Measurements from ENCODE around the gene WDR81. TPM values are rescaled to one million over a fixed set of nuclear protein-coding genes. Genes with fewer than 3 reads are reported as not detected.

Gene WDR81
- total RNA-seq (102 and 105 TPM in 2 replicates), polyA plus RNA-seq (48.8 and 52.7 TPM in 2 replicates), polyA minus RNA-seq (72.0 and 80.5 TPM in 2 replicates)
- total RNA-seq (2013), result 30.7 TPM

DNA sequence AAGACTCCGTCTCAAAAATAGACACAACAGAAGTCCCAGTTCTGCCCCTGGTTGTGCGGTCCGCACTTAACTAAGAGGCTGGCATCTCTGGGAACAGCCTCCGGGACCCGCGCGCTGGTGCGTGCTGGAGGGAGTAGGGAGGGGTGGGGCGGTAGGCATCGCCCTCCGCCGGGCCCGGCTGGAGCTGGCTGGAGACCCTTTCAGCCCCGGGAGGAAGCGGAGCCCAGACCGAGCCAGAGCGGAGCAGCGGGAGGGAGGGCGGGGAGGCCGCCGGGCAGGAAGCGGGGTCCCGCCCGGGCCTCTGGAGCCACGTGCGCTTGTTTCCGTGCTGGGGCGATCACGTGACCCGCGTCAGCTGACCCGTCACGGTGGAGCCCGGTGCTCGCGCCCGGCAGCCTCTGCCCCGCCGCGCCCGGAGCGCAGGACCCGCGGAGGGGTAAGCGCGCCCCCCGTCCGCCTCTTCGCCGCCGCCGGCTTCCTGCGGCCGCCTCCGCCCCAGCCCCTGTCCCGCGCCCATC, at the start of gene WDR81:
TSS of gene WDR81 (plus strand) at position 354 of the 518 bp plus-strand sequence. CDS start 256 bp downstream, outside the sequence.
- no peaks in the 10 kb centered on the region for H3K9me3 Mint-ChIP-seq (ENCODE audit: insufficient read depth)
- peak within 1 kb of the TSS; percentile 92 for H3K27ac Mint-ChIP-seq
- H3K36me3 ChIP-seq (replicated peaks in 1 of 2; ENCODE audit: control extremely low read depth in 1 of 2, control insufficient read depth in 1 of 2, extremely low read depth in 1 of 2, insufficient read depth in 2 of 2, low read length in 1 of 2), result peaks cover 0 to 21% of the 10 kb centered on the region in 2 experiments
- H3K9ac ChIP-seq (ENCODE audit: low read length), result peak within 1 kb of the TSS; percentile 87
- H2AFZ ChIP-seq (ENCODE audit: insufficient read depth, low read depth, low read length, poor library complexity, severe bottlenecking), result peak within 1 kb of the TSS; percentile 92
- H3K4me3 Mint-ChIP-seq, result peak within 1 kb of the TSS; percentile 83
- peaks cover 47% of the 10 kb centered on the region for H3K4me1 Mint-ChIP-seq
- peak within 1 kb of the TSS in 4 of 5 experiments; percentile 61 to 82 (median 72) for H3K4me3 ChIP-seq (ENCODE audit: control extremely low read depth in 1 of 5, extremely low read depth in 1 of 5, insufficient read depth in 1 of 5, low read depth in 2 of 5, low read length in 4 of 5)
- no peaks in the 10 kb centered on the region for H3K27me3 ChIP-seq (replicated peaks in 1 of 4; ENCODE audit: control extremely low read depth in 1 of 4, control insufficient read depth in 3 of 4, insufficient read depth in 4 of 4, low read length in 3 of 4)
- under 1% methylated on average over 57 of the region's 57 CpGs for WGBS (ENCODE audit: insufficient coverage)
- intact Hi-C loops (cut with micrococcal nuclease), result loop anchor here (1.0 to 5.0 kb wide), 3 partner anchors 8 to 106 kb away; partner anchors contain the start of gene RPA1
- H4K20me1 ChIP-seq (ENCODE audit: control insufficient read depth, insufficient read depth, low read length, poor library complexity, severe bottlenecking), result peaks cover 46% of the 10 kb centered on the region
- TF ChIP-seq CTCF (IDR thresholded peaks at IDR 0.05) (no peak), EZH2 (IDR thresholded peaks at IDR 0.05; ENCODE audit: borderline replicate concordance, insufficient read depth, low read depth, low read length, poor library complexity, severe bottlenecking) (no peak)
- peaks cover 36% of the 10 kb centered on the region for H3K79me2 ChIP-seq (ENCODE audit: control insufficient read depth, insufficient read depth, low read length)
- ATAC-seq (ENCODE audit: low read depth), result peak; percentile 64
- H3K9me3 ChIP-seq (ENCODE audit: control extremely low read depth in 1 of 3, control insufficient read depth in 2 of 3, insufficient read depth in 1 of 3, low read length in 2 of 3), result no peaks in the 10 kb centered on the region
- no peaks in the 10 kb centered on the region for H3K27me3 Mint-ChIP-seq
- peaks cover 27 to 58% of the 10 kb centered on the region in 2 donors for H3K4me1 ChIP-seq (ENCODE audit: control insufficient read depth in 2 of 2, insufficient read depth in 2 of 2, low read length in 2 of 2)
- peak within 1 kb of the TSS; percentile 83 to 87 for H3K27ac ChIP-seq (ENCODE audit: low read length in 2 of 2)
- POLR2A ChIA-PET, result interaction anchor here (0.6 to 5.5 kb wide), 8 partner anchors 9 to 498 kb away, joined by 3 to 59 read pairs (median 6); no protein-coding TSS in a partner anchor
- DNase-seq, result peak; percentile 92
- CTCF ChIA-PET, result interaction anchor here (0.7 to 12.4 kb wide), 4 partner anchors 7 to 60 kb away, joined by 3 to 397 read pairs (median 66); no protein-coding TSS in a partner anchor
- H3K4me2 ChIP-seq (replicated peaks; ENCODE audit: low read depth, low read length, poor library complexity, severe bottlenecking), result peak within 1 kb of the TSS; percentile 99

GRCh38 chr17:1676401-1676800, 48.1 kb upstream of the WDR81 start:
- H4K20me1 ChIP-seq (ENCODE audit: control insufficient read depth, insufficient read depth, low read length, poor library complexity, severe bottlenecking), result peaks cover 79% of the 10 kb centered on the region
- no peak overlapping the region for H3K4me2 ChIP-seq (replicated peaks; ENCODE audit: low read depth, low read length, poor library complexity, severe bottlenecking)
- no peak for TF ChIP-seq CTCF (IDR thresholded peaks at IDR 0.05)
- TF ChIP-seq EZH2 (IDR thresholded peaks at IDR 0.05; ENCODE audit: borderline replicate concordance, insufficient read depth, low read depth, low read length, poor library complexity, severe bottlenecking), result no peak
- H3K27me3 ChIP-seq (replicated peaks in 1 of 4; ENCODE audit: control extremely low read depth in 1 of 4, control insufficient read depth in 3 of 4, insufficient read depth in 4 of 4, low read length in 3 of 4), result no peaks in the 10 kb centered on the region
- H2AFZ ChIP-seq (ENCODE audit: insufficient read depth, low read depth, low read length, poor library complexity, severe bottlenecking), result no peak overlapping the region
- H3K79me2 ChIP-seq (ENCODE audit: control insufficient read depth, insufficient read depth, low read length), result peaks cover 57% of the 10 kb centered on the region
- Mint-ChIP-seq H3K27ac (peak overlapping the region; percentile 10), H3K4me3 (no peak overlapping the region), H3K27me3 (no peaks in the 10 kb centered on the region), H3K9me3 (ENCODE audit: insufficient read depth) (no peaks in the 10 kb centered on the region), H3K4me1 (peaks cover 3% of the 10 kb centered on the region)
- intact Hi-C loops (cut with micrococcal nuclease), result no loop called here
- no peak overlapping the region for H3K4me3 ChIP-seq (ENCODE audit: control extremely low read depth in 1 of 5, extremely low read depth in 1 of 5, insufficient read depth in 1 of 5, low read depth in 2 of 5, low read length in 4 of 5)
- 97% methylated on average over 13 of the region's 13 CpGs for WGBS (ENCODE audit: insufficient coverage)
- ChIA-PET CTCF (no interaction called here), POLR2A (no interaction called here)
- H3K4me1 ChIP-seq (ENCODE audit: control insufficient read depth in 2 of 2, insufficient read depth in 2 of 2, low read length in 2 of 2), result no peaks in the 10 kb centered on the region
- ATAC-seq (ENCODE audit: low read depth) (no peak), DNase-seq (no peak)
- H3K9me3 ChIP-seq (ENCODE audit: control extremely low read depth in 1 of 3, control insufficient read depth in 2 of 3, insufficient read depth in 1 of 3, low read length in 2 of 3), result no peaks in the 10 kb centered on the region
- no peak overlapping the region for H3K27ac ChIP-seq (ENCODE audit: low read length in 2 of 2)
- no peak overlapping the region for H3K9ac ChIP-seq (ENCODE audit: low read length)
- peaks cover 1 to 94% of the 10 kb centered on the region in 2 experiments for H3K36me3 ChIP-seq (replicated peaks in 1 of 2; ENCODE audit: control extremely low read depth in 1 of 2, control insufficient read depth in 1 of 2, extremely low read depth in 1 of 2, insufficient read depth in 2 of 2, low read length in 1 of 2)
